Testis (tissue), 2 donors: ENCODE data around the gene FAM210A.

Source experiments
- CTCF ChIP-seq, 3 experiments: fragments of 450-650 bp in 2 of 3; fragments of 200-600 bp in 1 of 3; sonication (generic) in 1 of 3; IDR thresholded peaks; one replicate each; pipeline ENCODE4 v1.5.1; 2016 to 2019; ENCODE audit warnings: antibody characterized with exemption in 3 of 3, mild to moderate bottlenecking in 2 of 3, moderate library complexity in 1 of 3
- POLR2A ChIP-seq: fragments of 450-650 bp; IDR thresholded peaks from one replicate; pipeline ENCODE4 v1.6.1; 2017; ENCODE audit warnings: antibody characterized with exemption, mild to moderate bottlenecking, moderate library complexity

- no peak for TF ChIP-seq CTCF (IDR thresholded peaks at IDR 0.05)
- TF ChIP-seq POLR2A: no peak
Observed at GRCh38 chr18:13661779-13662256, 64.5 kb downstream of the FAM210A start.
